Uterus (tissue), 2 donors: Measurements from ENCODE around the gene SCFD2.

Experiments used
- CTCF ChIP-seq, 4 experiments: fragments of 200-600 bp in 2 of 4; fragments of 450-650 bp in 2 of 4; sonication (generic) in 2 of 4; IDR thresholded peaks; one replicate each; pipeline ENCODE4 v1.5.1; 2016 to 2019; ENCODE audit warnings: antibody characterized with exemption in 4 of 4, mild to moderate bottlenecking in 2 of 4, moderate library complexity in 1 of 4
- POLR2A ChIP-seq, 2 donors: fragments of 450-650 bp; IDR thresholded peaks; one replicate each; pipeline ENCODE4 v1.6.1; 2016; ENCODE audit warnings: antibody characterized with exemption in 2 of 2, mild to moderate bottlenecking in 1 of 2, moderate library complexity in 1 of 2

GRCh38 chr4:52846502-52846901, 519.4 kb downstream of the SCFD2 start:
- TF ChIP-seq CTCF (IDR thresholded peaks at IDR 0.05), result no peak
- TF ChIP-seq POLR2A (IDR thresholded peaks at IDR 0.05), result no peak
